ENCODE data around the gene CDCA8.

The CDCA8 gene

GRCh38 chr1:37741130-37741529 lies 48.8 kb downstream of the CDCA8 start:
- DNase-seq: no peak

- no peak for DNase-seq
Measured at GRCh38 chr1:37741662-37742061, 49.3 kb downstream of the CDCA8 start.

DNA sequence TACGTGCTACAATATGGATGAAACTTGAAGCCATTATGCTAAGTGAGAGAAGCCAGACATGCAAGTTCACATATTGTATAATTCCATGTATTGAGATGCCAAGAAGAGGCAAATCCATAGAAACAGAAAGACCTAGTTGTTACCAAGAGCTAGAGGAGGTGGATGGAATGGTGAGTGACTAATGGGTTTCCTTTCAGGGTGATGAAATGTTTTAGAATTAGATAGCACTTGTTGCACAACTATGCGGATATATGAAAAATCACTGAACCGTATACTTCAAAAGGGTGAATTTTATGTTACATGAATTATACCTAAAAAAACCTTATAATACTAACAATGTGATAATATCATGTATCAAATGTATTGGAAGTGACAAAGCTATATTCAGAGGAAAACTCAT lies 54.5 kb downstream of the CDCA8 start:
- no peak for DNase-seq

- no peak for DNase-seq
Measured at GRCh38 chr1:37748565-37748964, 56.2 kb downstream of the CDCA8 start.

- DNase-seq: no peak
Measured at GRCh38 chr1:37752213-37752582, 59.9 kb downstream of the CDCA8 start.

- no peak for DNase-seq
Measured at GRCh38 chr1:37752583-37753471, 60.5 kb downstream of the CDCA8 start.

GRCh38 chr1:37753473-37754321 lies 61.4 kb downstream of the CDCA8 start:
- no peak for DNase-seq

- DNase-seq: no peak
Measured at GRCh38 chr1:37755290-37755689, 63.0 kb downstream of the CDCA8 start.

- DNase-seq: no peak
Measured at GRCh38 chr1:37755951-37756560, 63.7 kb downstream of the CDCA8 start.
